Inflammatory macrophage (primary cell): ENCODE data around the gene DSCAM.

Experiments
- DNase-seq, 2 donors: peaks; one replicate each; pipeline ENCODE4 v3.0.0-alpha.2; 2020 to 2022

Gene DSCAM

DNA sequence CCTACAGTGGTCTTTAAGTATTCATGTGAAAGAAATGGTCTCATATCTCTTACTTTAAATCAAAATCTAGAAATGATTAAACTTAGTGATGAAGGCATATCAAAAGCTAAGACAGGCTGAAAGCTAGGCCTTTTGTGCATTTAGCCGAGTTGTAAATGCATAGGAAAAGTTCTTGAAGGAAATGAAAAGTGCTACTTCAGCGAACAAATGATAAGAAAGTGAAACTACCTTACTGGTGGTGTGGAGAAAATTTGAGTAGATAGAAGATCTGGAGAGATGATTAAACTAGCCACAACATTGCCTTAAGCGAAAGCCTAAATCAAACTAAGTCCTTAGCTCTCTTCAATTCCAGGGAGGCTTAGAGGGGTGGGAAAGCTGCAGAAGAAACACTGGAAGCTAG, 147.6 kb downstream of the DSCAM start:
- DNase-seq = no peak

- no peak for DNase-seq
Measured at GRCh38 chr21:40696246-40696645, 150.7 kb downstream of the DSCAM start.

GRCh38 chr21:40689840-40690360, 157.1 kb downstream of the DSCAM start:
- no peak for DNase-seq

DNA sequence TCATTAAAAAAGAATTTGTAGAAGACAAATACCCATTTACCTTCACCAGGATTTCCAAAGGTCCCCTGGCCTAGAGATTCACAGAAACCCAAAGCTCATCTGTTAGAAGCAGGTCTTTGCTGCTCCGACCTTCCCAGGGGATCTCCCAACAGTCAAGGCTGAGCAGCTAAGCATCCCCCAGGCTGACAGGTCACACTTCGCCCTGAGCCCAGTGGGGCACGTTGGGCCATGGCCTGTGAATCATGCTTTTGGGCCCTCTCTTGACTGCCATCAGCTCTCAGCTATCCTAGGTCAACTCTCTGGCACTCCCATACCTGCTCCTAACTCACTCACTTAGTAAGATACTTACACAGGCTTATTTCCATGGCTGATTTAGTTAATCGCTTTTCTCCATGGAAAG, 157.7 kb downstream of the DSCAM start:
- DNase-seq = no peak

DNA sequence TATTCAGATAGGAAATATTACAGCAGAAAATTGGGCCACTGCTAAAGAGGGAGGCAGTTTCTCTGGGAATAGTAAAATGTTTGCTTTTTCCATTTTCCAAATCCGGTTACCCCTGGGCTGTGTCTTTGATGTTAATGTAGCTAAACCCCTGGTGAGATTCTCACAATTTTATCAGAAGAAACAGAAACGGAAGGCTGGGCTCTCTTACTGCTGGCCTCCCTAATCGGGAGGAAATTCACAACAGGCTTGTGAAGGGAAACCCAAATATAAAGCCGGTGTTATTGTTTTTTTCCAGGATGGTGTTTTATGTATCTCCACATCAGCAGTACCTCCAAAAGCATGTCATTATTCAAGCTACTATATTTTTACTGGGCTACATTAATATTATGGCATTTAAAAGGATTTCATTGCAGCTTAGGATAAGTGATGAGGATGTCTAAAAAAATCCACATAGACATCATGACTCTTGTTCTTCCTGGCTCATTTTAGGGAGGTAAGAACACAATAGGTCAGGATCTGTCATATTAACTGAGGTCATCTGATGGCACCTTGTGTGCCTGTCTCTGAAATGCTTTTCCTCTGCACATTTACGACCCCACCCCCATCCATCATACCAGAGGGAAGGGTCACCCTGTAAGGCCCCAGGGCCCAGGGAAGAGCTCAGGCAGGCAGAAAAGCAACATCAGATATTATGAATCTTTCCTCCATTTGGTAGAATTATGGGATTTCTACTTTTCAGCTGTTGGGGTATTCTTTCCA, 158.7 kb downstream of the DSCAM start:
- no peak for DNase-seq

- DNase-seq = no peak
Measured at GRCh38 chr21:40687625-40688024, 159.3 kb downstream of the DSCAM start.

- DNase-seq = no peak
Measured at GRCh38 chr21:40686526-40686925, 160.4 kb downstream of the DSCAM start.

DNA sequence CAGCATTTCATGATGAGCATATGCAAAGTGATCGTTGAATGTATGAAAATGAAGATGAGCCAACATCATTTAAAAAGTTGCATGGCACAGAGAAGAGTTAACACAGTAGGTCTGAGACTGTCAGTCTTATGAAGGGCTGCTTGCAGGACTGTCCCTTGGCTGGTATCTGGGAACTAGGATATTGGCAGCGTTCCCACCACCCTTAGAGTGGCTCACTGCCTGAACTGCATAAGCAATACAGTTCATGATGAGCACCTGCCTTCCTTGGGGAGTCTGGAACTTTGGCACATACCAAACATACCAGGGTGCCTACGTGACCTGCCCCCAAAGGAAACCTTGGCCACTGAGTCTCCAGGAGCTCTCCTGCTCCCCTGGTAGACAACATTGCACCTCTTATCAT, 161.8 kb downstream of the DSCAM start:
- DNase-seq = no peak

DNA sequence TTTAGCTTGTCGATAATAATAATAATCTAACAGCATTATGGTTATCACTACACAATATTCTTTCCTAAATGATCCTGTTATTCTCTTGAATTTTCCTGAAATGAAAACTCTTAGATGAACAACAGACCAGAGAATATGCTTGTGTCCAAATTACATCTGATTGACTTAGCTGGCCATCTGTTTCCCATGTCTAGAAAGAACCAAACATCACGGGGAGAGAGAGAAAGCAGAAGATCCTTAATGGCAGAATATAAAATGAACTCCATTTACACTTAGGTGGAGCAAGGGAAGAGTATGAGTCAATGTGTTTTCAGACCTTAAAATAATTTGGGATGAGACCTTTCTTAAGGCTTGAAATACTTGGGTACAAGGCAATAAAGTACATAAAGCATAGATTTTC, 162.2 kb downstream of the DSCAM start:
- DNase-seq = no peak

DNA sequence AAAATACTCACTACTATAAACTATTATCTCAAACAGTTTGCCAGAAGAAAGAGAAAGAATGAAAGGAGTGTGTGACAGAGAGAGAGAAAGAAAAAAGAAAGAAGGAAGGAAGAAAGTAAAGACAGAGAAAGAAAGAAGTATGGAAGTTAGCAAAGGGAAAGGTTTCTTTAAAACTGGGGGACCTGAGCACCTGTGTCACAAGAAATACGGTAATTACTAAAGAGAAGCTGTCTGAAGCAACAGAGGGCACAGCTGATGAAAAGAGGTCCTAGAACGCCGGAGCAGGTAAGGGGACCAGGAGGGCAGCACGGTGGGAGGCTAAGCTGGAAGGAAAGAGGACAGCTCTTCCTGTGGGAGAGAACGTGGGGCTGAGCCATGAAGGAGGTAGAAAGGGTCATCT, 163.6 kb downstream of the DSCAM start:
- DNase-seq = no peak

DNA sequence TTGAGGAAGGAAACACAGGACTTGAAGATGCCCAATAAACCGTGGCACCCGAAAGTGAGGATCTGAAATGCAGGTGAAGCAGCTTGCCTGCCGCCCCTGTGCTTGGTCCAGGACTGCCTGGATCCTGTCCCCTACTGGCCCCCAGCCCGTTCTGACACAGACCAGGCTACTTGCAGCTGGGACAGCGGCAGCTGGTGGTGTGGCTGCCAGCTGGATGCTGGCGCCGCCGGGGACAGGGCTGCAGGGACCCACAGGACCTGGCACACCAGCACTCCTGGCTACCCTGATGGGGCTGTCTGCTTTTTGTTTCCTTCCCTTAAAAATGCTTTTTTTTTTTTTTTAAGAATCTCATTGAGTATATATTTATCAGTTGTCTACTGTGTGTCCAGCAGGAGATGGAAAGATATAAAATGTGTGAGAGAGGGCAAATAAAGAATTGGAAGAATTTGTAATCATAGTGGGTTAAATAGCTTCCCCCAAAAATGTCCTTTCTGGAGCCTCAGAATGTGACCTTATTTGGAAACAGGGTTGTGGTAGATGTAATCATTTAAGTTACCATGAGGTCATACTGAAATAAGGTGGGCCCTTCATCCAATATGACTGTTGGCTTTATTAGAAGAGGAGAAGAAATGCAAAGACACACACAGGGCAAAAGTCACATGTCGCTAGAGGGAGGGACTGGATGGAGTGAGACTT, 165.6 kb downstream of the DSCAM start:
- DNase-seq = no peak

DNA sequence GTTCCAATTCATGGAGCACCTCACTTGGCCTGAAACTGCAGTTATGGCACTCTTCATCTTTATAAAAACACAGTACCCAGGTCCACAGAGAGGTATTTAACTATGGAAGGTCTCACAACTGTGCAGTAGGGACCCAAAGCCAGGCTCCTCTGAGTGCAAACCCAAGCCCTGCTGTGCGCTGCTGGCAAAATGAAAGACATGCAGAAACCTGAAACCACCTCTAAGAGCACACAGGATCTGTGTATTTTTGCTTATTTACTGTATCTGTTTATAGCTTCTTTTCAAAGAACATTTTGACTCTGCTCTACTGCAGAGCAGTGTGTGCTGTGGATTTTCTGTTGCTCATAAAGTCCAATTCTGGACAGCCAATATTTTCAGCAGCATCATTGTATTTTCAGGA, 166.6 kb downstream of the DSCAM start:
- no peak for DNase-seq

DNA sequence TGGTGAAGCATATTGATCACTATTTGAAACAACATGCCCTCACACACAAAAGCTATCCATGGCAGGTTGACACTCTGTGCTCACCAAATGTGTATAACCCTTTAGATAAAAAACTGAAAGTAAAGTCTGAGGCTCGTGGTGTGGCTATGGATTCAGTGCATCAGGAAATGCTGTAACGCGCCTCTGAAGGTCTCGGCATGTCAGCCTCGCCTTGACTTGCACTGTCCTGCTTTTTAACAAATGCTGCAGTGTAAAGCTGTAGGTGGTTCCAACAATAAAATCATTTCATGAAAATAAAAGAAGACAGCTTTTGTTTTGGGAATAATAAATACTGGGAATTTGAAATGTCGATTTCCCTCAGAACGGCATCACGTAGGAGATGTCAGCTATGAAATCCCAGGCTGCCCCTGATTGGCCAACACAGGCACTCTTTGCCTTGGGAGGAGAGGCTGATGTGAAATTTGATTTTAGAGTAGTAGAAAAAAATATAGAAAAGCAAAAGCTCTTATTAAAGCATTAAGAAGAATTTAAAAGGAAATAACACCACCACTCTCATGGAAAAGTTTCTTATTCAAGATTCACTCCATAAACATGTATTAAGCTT, 168.2 kb downstream of the DSCAM start:
- no peak for DNase-seq

GRCh38 chr21:40675017-40675416, 171.9 kb downstream of the DSCAM start:
- DNase-seq = no peak

DNA sequence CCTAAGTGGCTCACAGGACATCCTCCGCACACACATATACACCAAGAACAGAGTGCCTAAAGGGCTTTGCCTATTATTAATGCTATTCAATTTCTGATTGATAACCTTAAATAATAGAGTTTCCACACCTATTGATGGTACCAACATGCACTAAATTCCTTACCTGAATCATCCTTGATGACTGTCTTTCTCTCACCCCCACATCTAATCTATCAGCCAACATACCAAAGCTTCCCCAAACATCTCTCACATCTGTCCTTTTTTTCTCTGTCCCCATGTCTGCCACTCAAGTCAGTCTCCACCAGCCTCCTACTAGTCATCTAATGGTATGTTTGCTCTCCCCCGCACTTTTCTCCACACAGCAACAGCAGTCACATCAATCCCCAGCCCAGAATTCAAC, 174.4 kb downstream of the DSCAM start:
- DNase-seq = no peak

- DNase-seq = no peak
Measured at GRCh38 chr21:40671716-40672115, 175.2 kb downstream of the DSCAM start.

GRCh38 chr21:40668555-40669275, 178.2 kb downstream of the DSCAM start:
- DNase-seq = no peak

GRCh38 chr21:40667967-40668366, 179.0 kb downstream of the DSCAM start:
- DNase-seq = no peak

DNA sequence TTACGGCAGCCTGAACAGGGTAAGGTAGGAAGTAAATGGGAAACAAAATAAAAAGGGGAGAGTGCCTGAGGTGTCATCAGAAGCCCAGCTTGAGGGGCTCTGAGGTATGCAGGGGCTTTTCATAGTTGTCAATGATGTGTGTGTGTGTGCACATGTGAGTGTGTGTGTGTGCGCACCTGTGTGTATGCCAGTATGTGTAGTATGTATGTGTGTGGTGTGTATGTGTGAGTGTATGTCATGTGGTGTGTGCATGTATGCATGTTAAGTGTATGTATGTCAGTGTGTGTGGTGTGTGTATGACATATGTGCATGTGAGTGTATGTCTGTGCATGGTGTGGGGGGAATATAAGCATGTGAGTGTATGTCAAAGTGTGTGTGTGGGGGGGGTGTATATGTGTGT, 184.1 kb downstream of the DSCAM start:
- no peak for DNase-seq

DNA sequence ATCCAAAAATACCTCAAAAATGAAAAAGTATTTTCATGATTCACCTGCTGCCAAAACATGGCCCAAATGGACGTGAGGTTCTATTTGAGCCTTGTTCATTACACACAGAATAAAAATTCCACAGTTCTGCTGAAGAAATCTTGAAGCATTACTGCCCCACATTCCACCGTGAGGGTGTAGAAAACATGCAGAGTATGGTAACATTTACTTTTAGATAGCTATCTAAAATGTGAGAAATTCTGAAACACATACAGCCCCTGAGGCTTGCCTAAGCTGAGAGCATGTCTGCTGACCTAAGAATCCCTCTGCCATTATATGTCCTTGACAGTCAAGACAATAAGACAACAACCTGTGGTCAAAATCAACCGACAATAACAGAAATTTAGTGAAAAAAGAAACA, 186.5 kb downstream of the DSCAM start:
- no peak for DNase-seq

DNA sequence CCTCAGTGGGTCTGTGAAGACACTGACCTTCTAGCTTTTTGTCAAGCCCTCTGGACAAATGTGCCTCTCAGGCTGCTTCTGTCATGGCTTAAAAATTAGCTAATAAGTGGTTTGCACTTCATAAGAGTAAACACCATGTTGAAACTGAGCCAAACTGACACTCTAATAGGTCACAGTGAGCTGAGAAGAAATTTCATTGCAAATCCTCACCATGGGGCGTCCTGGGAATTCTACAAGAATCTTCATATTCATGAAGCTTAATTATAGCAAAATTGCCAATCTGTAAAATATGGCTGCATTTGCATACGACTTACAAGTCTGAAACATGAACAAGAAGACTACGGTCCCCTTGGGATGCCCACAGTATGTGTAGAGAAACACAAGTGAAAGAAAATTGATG, 188.6 kb downstream of the DSCAM start:
- no peak for DNase-seq

GRCh38 chr21:40652436-40652835, 194.5 kb downstream of the DSCAM start:
- DNase-seq = no peak

DNA sequence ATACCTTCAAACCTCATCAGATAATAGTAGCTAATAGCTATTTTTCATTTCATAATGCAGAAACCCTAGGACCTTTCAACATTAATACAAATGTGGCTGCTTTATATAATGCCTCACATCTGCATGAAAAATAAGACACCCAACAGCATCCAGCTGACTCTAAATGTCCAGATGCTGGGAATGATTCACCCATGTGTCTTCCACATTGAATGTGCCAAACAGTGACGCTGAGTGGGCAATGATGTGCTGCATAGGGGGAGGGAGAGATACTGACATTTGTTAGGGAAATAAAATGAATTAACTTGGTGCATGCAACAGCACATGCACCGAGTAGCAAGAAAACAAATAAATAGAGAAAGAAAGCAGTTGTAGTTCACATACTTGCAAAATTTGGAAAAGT, 199.3 kb downstream of the DSCAM start:
- DNase-seq = no peak
